MCF 10A (cell line): Measurements from ENCODE around the gene CNN2. TPM values are rescaled to one million over a fixed set of nuclear protein-coding genes. Genes with fewer than 3 reads are reported as not detected.

Experiments used
- BruUV-seq: library from RNA; stranded (reverse); fragments of 400-500 nt; replicated peaks from 2 replicates; lab custom pipeline; 2021; lab: Mats Ljungman, UMichigan
- CTCF ChIA-PET: fragments of 300-600 bp; sonication (Branson Sonifier 250); formaldehyde crosslinking; extraction: SDS; loops from one replicate; lab custom pipeline; 2021; ENCODE audit warnings: antibody characterized with exemption, inconsistent platforms; lab: Yijun Ruan, JAX
- POLR2A ChIA-PET: fragments of 300-600, 350-650 bp; sonication (Branson Sonifier 250); formaldehyde crosslinking; extraction: SDS; loops from one replicate; lab custom pipeline; 2020; ENCODE audit warnings: antibody characterized with exemption, inconsistent platforms; lab: Yijun Ruan, JAX
- DNase-seq: peaks from one replicate; pipeline ENCODE4 v3.0.0-alpha.2; 2018; ENCODE audit not compliant: unreplicated experiment
- H3K27ac Mint-ChIP-seq: one replicate; pipeline ENCODE4 v1.8.0; 2022; ENCODE audit warnings: mild to moderate bottlenecking, low read depth, mixed read lengths; ENCODE audit not compliant: unreplicated experiment
- H3K27me3 Mint-ChIP-seq: one replicate; pipeline ENCODE4 v1.8.0; 2022; ENCODE audit warnings: mixed read lengths; ENCODE audit not compliant: insufficient read depth, unreplicated experiment
- H3K36me3 Mint-ChIP-seq: one replicate; pipeline ENCODE4 v1.8.0; 2022; ENCODE audit warnings: mild to moderate bottlenecking, moderate library complexity, mixed read lengths; ENCODE audit not compliant: insufficient read depth, unreplicated experiment
- H3K4me1 Mint-ChIP-seq: one replicate; pipeline ENCODE4 v1.8.0; 2022; ENCODE audit warnings: mixed read lengths; ENCODE audit not compliant: insufficient read depth, unreplicated experiment
- H3K4me3 Mint-ChIP-seq: one replicate; pipeline ENCODE4 v1.8.0; 2022; ENCODE audit warnings: mild to moderate bottlenecking, moderate library complexity, mixed read lengths; ENCODE audit not compliant: unreplicated experiment
- H3K9me3 Mint-ChIP-seq: one replicate; pipeline ENCODE4 v1.8.0; 2022; ENCODE audit warnings: mixed read lengths; ENCODE audit not compliant: unreplicated experiment
- CTCF ChIP-seq: fragments of 200-600 bp; IDR thresholded peaks from one replicate; pipeline ENCODE4 v1.8.0; 2022; ENCODE audit warnings: antibody characterized with exemption, mild to moderate bottlenecking; ENCODE audit not compliant: unreplicated experiment
- intact Hi-C: fragments of 100-400 bp; cut with micrococcal nuclease; formaldehyde crosslinking; loops from 2 replicates; pipeline ENCODE4 v1.14.1; 2022
- total RNA-seq: library from RNA; stranded (reverse); gene quantifications from 2 replicates; pipeline ENCODE4 v1.2.3, GENCODE V29; 2022

Gene CNN2
- total RNA-seq, 1 experiment from 2014 or later = 166 TPM

GRCh38 chr19:1009041-1009980 is 17.1 kb upstream of the CNN2 start:
- H3K9me3 Mint-ChIP-seq = no peaks in the 10 kb centered on the region
- intact Hi-C loops = no loop called here
- no peak for TF ChIP-seq CTCF
- no peaks in the 10 kb centered on the region for H3K27me3 Mint-ChIP-seq
- H3K4me1 Mint-ChIP-seq = no peaks in the 10 kb centered on the region
- ChIA-PET POLR2A (interaction anchor here (1.0 to 1.4 kb wide), 2 partner anchors 10 to 13 kb away, joined by 3 read pairs; no protein-coding TSS in a partner anchor), CTCF (interaction anchor here (1.2 kb wide), 1 partner anchor 8 kb away, joined by 3 read pairs; no protein-coding TSS in a partner anchor)
- DNase-seq = no peak
- peaks cover 20% of the 10 kb centered on the region for H3K36me3 Mint-ChIP-seq
- H3K27ac Mint-ChIP-seq = no peak overlapping the region
- no peak overlapping the region for H3K4me3 Mint-ChIP-seq
- TSS peak; percentile 83 for BruUV-seq

GRCh38 chr19:1009981-1010538 is 16.3 kb upstream of the CNN2 start:
- Mint-ChIP-seq H3K9me3 (no peaks in the 10 kb centered on the region), H3K27ac (no peak overlapping the region), H3K27me3 (no peaks in the 10 kb centered on the region), H3K4me3 (no peak overlapping the region), H3K4me1 (no peaks in the 10 kb centered on the region), H3K36me3 (peaks cover 20% of the 10 kb centered on the region)
- intact Hi-C loops = no loop called here
- no peak for TF ChIP-seq CTCF
- CTCF ChIA-PET = interaction anchor here (1.2 kb wide), 1 partner anchor 8 kb away, joined by 3 read pairs; no protein-coding TSS in a partner anchor
- POLR2A ChIA-PET = interaction anchor here (1.0 to 1.4 kb wide), 2 partner anchors 9 to 14 kb away, joined by 3 read pairs; no protein-coding TSS in a partner anchor
- DNase-seq = no peak
- BruUV-seq = no TSS peak

GRCh38 chr19:1010586-1011510 is 15.6 kb upstream of the CNN2 start:
- H3K9me3 Mint-ChIP-seq = no peaks in the 10 kb centered on the region
- no peak for TF ChIP-seq CTCF

More at GRCh38 chr19:1010586-1011510, 15.6 kb upstream of the CNN2 start:
- intact Hi-C loops = no loop called here
- no TSS peak for BruUV-seq
- Mint-ChIP-seq H3K4me1 (no peaks in the 10 kb centered on the region), H3K27ac (no peak overlapping the region), H3K36me3 (peaks cover 20% of the 10 kb centered on the region), H3K4me3 (no peak overlapping the region), H3K27me3 (no peaks in the 10 kb centered on the region)
- CTCF ChIA-PET = interaction anchor here (1.2 kb wide), 1 partner anchor 9 kb away, joined by 3 read pairs; no protein-coding TSS in a partner anchor
- DNase-seq = no peak
- POLR2A ChIA-PET = interaction anchor here (1.0 to 1.4 kb wide), 2 partner anchors 9 to 15 kb away, joined by 3 read pairs; no protein-coding TSS in a partner anchor
